MM.1S (cell line): ENCODE measurements around the gene REG3A.

Source experiments
- EZH2 ChIP-seq: fragments of 300-600 bp; sonication (generic); optimal IDR thresholded peaks from 2 replicates; pipeline ENCODE3; 2017; ENCODE audit warnings: low read depth, mild to moderate bottlenecking, antibody characterized with exemption, low read length, mixed read lengths
- TF ChIP-seq, protein P1 (sequence below): fragments of 300-600 bp; sonication (generic); IDR thresholded peaks from 2 replicates; pipeline ENCODE4 v1.5.1; 2016; ENCODE audit warnings: antibody characterized with exemption, low read length, mixed read lengths

DNA sequence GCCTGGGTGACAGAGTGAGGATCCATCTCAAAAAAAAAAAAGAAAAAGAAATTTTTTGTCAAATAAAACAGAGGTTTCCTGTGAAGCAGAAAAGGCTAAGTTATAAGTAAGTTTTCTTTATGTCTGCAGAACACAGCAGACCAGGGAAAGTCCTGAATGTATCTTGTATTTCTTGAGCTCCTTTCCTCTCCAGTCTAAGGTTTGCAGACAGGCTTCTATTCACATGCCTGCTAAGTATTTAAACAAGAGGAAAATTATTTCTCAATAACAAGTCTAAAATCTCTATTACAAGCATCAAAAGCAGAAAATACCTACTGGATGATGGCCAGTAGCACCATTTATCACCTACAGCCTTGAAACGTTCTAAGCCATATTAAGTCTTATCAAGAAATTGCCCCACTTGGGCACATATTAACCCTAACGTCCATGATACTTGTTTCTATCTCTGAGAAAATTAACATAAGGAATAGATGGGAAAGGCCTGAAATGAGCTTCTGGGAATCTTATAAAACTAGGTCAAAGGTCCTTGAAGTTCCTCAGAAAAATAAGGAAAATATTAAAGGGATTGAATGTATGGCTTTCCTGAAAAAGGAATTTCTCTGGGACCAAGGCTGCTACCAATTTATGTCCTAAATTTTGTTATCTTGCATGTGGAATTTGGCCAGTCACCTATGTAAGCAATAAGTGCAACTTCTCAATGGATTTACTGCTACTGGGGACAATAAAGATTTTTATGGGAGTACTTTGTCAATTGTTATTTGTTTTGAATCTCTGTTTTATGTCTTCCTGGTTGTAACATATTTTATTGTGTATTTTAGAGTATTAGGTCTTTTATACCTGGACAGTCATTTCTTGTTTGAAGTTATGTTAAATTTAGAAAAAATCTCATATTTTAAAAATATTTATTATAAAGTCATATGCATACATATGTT is 42.3 kb downstream of the REG3A start:
- TF ChIP-seq, protein P1, sequence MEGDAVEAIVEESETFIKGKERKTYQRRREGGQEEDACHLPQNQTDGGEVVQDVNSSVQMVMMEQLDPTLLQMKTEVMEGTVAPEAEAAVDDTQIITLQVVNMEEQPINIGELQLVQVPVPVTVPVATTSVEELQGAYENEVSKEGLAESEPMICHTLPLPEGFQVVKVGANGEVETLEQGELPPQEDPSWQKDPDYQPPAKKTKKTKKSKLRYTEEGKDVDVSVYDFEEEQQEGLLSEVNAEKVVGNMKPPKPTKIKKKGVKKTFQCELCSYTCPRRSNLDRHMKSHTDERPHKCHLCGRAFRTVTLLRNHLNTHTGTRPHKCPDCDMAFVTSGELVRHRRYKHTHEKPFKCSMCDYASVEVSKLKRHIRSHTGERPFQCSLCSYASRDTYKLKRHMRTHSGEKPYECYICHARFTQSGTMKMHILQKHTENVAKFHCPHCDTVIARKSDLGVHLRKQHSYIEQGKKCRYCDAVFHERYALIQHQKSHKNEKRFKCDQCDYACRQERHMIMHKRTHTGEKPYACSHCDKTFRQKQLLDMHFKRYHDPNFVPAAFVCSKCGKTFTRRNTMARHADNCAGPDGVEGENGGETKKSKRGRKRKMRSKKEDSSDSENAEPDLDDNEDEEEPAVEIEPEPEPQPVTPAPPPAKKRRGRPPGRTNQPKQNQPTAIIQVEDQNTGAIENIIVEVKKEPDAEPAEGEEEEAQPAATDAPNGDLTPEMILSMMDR: no peak
- TF ChIP-seq EZH2: no peak
